ENCODE data around the gene SSH2.

Gene SSH2

DNA sequence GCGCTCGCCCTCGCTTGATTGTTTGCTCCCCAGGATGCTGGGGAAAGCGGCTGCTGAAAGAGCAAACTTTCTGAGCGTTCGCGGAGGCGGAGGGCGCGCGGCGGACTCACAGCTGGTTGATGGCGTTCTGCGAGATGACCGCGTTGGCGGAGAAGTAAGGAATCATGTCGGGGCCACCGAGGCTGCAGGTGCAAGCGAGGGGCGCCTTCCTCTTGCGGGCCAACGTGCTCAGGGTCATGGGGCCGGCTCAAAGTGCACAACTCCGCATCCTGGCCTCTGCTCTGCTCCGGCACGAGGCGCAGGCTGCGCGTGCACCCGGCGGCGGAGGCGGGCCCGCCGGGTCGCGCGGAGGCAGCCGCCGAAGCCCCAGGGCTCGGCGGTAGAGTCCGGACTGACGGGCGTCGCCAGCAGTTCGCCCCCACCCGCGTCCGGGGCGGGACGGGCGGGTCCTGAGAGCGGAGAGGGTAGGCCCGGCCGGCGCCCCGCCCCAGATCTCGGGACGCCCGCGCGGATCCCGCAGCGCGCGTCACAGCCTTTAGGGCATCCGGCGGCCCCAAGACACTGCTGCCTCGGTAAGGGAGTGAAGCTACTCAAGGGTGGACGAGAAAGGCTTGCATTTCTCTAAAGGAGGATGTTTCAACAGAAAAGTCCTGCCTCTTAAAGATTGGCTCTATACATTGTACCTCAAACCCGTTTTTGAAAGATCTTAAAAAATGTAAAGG lies 168.8 kb downstream of the SSH2 start:
- TF ChIP-seq CTCF (IDR thresholded peaks at IDR 0.05; ENCODE audit: low read depth, low read length), result no peak
- H3K27me3 ChIP-seq (ENCODE audit: insufficient read depth, low read depth, severe bottlenecking), result no peaks in the 10 kb centered on the region
- H3K9me3 ChIP-seq (ENCODE audit: severe bottlenecking), result no peaks in the 10 kb centered on the region
- no peak overlapping the region for H3K27ac ChIP-seq
- no peak overlapping the region for H3K4me3 ChIP-seq (ENCODE audit: low read depth, low read length)
- H3K36me3 ChIP-seq, result no peaks in the 10 kb centered on the region
- DNase-seq, result no peak

- no peak for DNase-seq
- H3K9me3 ChIP-seq (ENCODE audit: severe bottlenecking), result no peaks in the 10 kb centered on the region
- H3K36me3 ChIP-seq, result no peaks in the 10 kb centered on the region
- TF ChIP-seq CTCF (IDR thresholded peaks at IDR 0.05; ENCODE audit: low read depth, low read length), result no peak
- H3K27ac ChIP-seq, result no peak overlapping the region
- H3K4me3 ChIP-seq (ENCODE audit: low read depth, low read length), result no peak overlapping the region
- no peaks in the 10 kb centered on the region for H3K27me3 ChIP-seq (ENCODE audit: insufficient read depth, low read depth, severe bottlenecking)
Observed at GRCh38 chr17:29760279-29761039, 169.6 kb downstream of the SSH2 start.

DNA sequence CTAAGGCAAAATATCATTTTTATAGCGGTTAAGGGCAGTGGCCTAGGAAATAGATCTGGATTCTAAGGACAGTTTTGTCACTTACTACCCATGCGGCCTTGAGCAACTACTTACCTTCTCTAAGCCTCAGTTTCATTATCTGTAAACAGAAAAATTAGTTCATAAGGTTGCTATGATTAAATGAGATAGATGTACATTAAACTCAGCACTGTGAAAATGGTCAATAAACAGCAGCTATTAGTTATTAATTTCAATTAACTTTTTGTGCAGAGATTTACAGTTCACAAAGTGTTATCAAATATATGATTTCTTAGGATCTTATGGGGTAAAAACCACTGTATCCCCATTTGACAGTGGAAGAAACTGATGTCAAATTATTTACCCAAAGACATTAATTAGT lies 171.8 kb downstream of the SSH2 start:
- Histone ChIP-seq H3K27me3 (ENCODE audit: insufficient read depth, low read depth, severe bottlenecking) (no peaks in the 10 kb centered on the region), H3K4me3 (ENCODE audit: low read depth, low read length) (no peak overlapping the region), H3K36me3 (0 out of 2 replicates have a peak, but pooled peaks cover 1% of the 10 kb centered on the region), H3K9me3 (ENCODE audit: severe bottlenecking) (no peaks in the 10 kb centered on the region), H3K27ac (no peak overlapping the region)
- no peak for DNase-seq
- TF ChIP-seq CTCF (IDR thresholded peaks at IDR 0.05; ENCODE audit: low read depth, low read length), result no peak

GRCh38 chr17:29757788-29758187 lies 172.2 kb downstream of the SSH2 start:
- no peak for TF ChIP-seq CTCF (IDR thresholded peaks at IDR 0.05; ENCODE audit: low read depth, low read length)
- Histone ChIP-seq H3K4me3 (ENCODE audit: low read depth, low read length) (no peak overlapping the region), H3K9me3 (ENCODE audit: severe bottlenecking) (no peaks in the 10 kb centered on the region), H3K27ac (no peak overlapping the region), H3K27me3 (ENCODE audit: insufficient read depth, low read depth, severe bottlenecking) (no peaks in the 10 kb centered on the region), H3K36me3 (0 out of 2 replicates have a peak, but pooled peaks cover 3% of the 10 kb centered on the region)
- no peak for DNase-seq

DNA sequence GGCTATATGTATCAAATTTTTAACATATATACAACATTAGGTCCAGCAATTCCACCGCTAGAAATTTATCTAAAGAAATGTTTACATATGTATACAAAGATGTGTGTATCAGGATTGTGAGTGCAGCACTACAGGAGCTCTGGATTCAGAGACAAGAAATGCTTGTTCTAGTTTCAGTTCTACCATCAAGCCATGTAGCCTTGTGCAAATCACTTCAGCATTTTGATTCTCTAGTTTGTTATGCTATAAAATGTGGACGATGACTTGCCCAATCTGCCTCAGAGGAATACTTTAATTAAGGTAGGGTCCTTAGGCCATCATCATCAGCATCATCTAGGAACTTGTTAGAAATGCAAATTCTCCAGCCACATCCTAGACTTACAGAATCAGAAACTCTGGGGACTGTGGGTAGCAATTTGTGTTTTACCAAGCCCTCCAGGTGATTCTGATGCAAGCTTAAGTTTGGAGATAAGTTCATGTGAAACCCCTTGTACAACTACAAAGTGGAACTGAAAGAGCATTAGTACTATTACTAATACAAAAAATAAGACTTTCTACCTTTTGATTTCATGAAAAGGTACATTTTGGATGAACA lies 176.1 kb downstream of the SSH2 start:
- DNase-seq, result no peak
- no peaks in the 10 kb centered on the region for H3K27me3 ChIP-seq (ENCODE audit: insufficient read depth, low read depth, severe bottlenecking)
- H3K4me3 ChIP-seq (ENCODE audit: low read depth, low read length), result no peak overlapping the region
- TF ChIP-seq CTCF (IDR thresholded peaks at IDR 0.05; ENCODE audit: low read depth, low read length), result no peak
- 0 out of 2 replicates have a peak, but pooled peaks cover 3% of the 10 kb centered on the region for H3K36me3 ChIP-seq
- no peaks in the 10 kb centered on the region for H3K9me3 ChIP-seq (ENCODE audit: severe bottlenecking)
- no peak overlapping the region for H3K27ac ChIP-seq

All from WERI-Rb-1 (cell line).